Measurements from ENCODE around the gene SYNPR.

SYNPR gene

DNA sequence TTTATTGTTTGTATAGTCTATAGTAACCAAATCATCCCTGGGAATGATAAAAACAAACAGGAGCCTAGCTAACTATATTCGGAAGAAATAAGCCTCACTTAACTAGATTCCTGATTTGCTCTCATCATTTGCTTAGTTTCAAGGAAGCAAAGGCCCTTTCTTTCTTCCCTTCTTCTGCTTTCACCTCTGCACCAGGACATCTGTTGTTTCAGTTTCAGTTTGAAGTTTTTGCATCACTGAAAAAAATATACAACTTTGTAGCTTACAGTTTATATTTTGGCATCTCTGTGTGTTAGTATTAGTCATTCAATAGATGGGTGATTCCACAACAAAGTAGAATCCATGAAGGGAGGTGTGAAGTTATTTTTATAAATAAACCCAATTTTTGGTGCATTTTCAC, 260.8 kb downstream of the SYNPR start (continued):
- no peak for TF ChIP-seq PPARA (CRISPR knock-in tag; IDR thresholded peaks at IDR 0.05; ENCODE audit: borderline replicate concordance)
- no peak for TF ChIP-seq ZNF8 (CRISPR knock-in tag; IDR thresholded peaks at IDR 0.05)
- TF ChIP-seq ZFP30 (CRISPR knock-in tag; IDR thresholded peaks at IDR 0.05), result no peak
- TF ChIP-seq TSHZ2 (CRISPR knock-in tag; IDR thresholded peaks at IDR 0.05), result no peak
- TF ChIP-seq TCF4 (CRISPR knock-in tag; IDR thresholded peaks at IDR 0.05; ENCODE audit: borderline replicate concordance), result no peak
- no peak for TF ChIP-seq GLIS3 (CRISPR knock-in tag; IDR thresholded peaks at IDR 0.05)
- TF ChIP-seq ZNF565 (CRISPR knock-in tag; conservative IDR thresholded peaks at IDR 0.05; ENCODE audit: low read depth), result no peak
- no peak for TF ChIP-seq CSDC2 (CRISPR knock-in tag; IDR thresholded peaks at IDR 0.05)
- no peak for TF ChIP-seq ESRRG (CRISPR knock-in tag; IDR thresholded peaks at IDR 0.05)

DNA sequence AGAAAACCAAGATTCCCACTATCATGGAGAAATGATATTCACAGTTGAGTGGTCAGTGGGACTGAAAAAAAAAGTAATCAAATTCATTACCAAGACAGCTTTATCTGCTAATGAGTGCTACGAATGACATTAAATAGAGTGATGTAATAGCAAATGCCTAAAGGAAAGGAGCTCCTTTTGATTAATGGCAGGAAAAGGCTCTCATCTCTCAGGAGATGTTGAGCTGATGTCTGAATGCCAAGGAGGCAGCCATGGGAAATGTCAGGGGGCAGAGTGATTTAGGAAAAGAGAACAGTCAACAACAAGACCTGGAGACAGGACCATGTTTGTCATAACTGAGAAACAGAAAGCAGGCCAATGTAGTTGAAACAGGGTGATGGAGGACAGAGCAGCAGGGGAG, 277.7 kb downstream of the SYNPR start:
- TF ChIP-seq OSR1 (CRISPR knock-in tag; IDR thresholded peaks at IDR 0.05), result no peak
- TF ChIP-seq ISL1 (CRISPR knock-in tag; IDR thresholded peaks at IDR 0.05), result peak; percentile 61
- ATAC-seq, result no peak

GRCh38 chr3:63556401-63556800, 278.3 kb downstream of the SYNPR start:
- TF ChIP-seq CSDC2 (CRISPR knock-in tag; IDR thresholded peaks at IDR 0.05) (no peak), ZFP30 (CRISPR knock-in tag; IDR thresholded peaks at IDR 0.05) (no peak), CSRNP3 (CRISPR knock-in tag; IDR thresholded peaks at IDR 0.05) (no peak), ZC3H10 (CRISPR knock-in tag; IDR thresholded peaks at IDR 0.05) (no peak), ARNTL (CRISPR knock-in tag; IDR thresholded peaks at IDR 0.05; ENCODE audit: borderline replicate concordance, low read depth) (no peak), BACH2 (CRISPR knock-in tag; IDR thresholded peaks at IDR 0.05; ENCODE audit: borderline replicate concordance) (no peak), SNAI2 (CRISPR knock-in tag; IDR thresholded peaks at IDR 0.05) (no peak), ZNF565 (CRISPR knock-in tag; conservative IDR thresholded peaks at IDR 0.05; ENCODE audit: low read depth) (no peak), OSR1 (CRISPR knock-in tag; IDR thresholded peaks at IDR 0.05) (no peak), TCF4 (CRISPR knock-in tag; IDR thresholded peaks at IDR 0.05; ENCODE audit: borderline replicate concordance) (no peak), PPARA (CRISPR knock-in tag; IDR thresholded peaks at IDR 0.05; ENCODE audit: borderline replicate concordance) (no peak), ESRRG (CRISPR knock-in tag; IDR thresholded peaks at IDR 0.05) (no peak), RARB (CRISPR knock-in tag; IDR thresholded peaks at IDR 0.05) (no peak), POU6F1 (CRISPR knock-in tag; IDR thresholded peaks at IDR 0.05; ENCODE audit: borderline replicate concordance, low read depth) (no peak), ZFP3 (CRISPR knock-in tag; IDR thresholded peaks at IDR 0.05) (no peak), ZNF70 (CRISPR knock-in tag; IDR thresholded peaks at IDR 0.05) (no peak), ISL1 (CRISPR knock-in tag; IDR thresholded peaks at IDR 0.05) (no peak), TOX (CRISPR knock-in tag; IDR thresholded peaks at IDR 0.05; ENCODE audit: borderline replicate concordance) (no peak)
- ATAC-seq, result no peak

DNA sequence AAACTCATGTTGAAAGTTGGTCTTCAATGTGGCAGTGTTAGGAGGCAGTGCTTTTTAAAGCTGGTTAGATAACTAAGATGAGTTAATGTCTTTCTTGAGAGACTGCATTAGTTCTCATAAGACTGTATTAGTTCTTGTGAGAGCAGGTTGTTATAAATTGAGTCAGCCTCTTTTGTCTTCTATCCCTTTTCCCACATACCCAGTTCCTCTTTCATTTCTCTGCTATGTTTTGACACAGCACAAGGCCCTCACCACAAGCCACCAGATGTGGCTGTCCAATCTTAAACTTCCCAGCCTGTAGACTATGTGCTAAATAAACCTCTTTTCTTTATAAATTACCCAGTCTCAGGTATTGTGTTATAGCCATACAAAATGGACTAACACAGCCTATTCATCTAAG, 279.8 kb downstream of the SYNPR start:
- TF ChIP-seq ZNF565 (CRISPR knock-in tag; conservative IDR thresholded peaks at IDR 0.05; ENCODE audit: low read depth) (no peak), GLIS3 (CRISPR knock-in tag; IDR thresholded peaks at IDR 0.05) (no peak), TCF4 (CRISPR knock-in tag; IDR thresholded peaks at IDR 0.05; ENCODE audit: borderline replicate concordance) (no peak), ESRRG (CRISPR knock-in tag; IDR thresholded peaks at IDR 0.05) (no peak)
- ATAC-seq, result no peak

DNA sequence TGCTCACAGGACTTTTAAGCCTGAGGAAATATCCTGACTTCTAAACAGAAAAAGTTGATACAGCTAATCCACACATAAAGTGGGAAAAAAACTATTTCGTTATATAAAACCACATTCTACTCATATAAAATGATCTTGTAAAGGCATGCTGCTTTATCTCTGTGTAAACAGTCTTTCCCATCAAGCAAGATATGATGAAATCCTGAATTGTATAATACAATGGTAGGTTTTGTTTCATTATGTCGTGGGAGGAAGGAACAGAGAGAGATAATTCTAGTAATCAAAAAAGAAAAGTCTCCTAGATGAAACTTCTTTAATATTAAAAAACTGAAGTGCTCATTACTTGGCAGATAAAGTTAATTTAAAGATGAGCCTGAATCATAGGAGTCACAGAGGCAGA, 281.8 kb downstream of the SYNPR start:
- TF ChIP-seq RARB (CRISPR knock-in tag; IDR thresholded peaks at IDR 0.05), result no peak
- no peak for TF ChIP-seq TCF4 (CRISPR knock-in tag; IDR thresholded peaks at IDR 0.05; ENCODE audit: borderline replicate concordance)
- TF ChIP-seq PPARA (CRISPR knock-in tag; IDR thresholded peaks at IDR 0.05; ENCODE audit: borderline replicate concordance), result no peak
- TF ChIP-seq CREB5 (CRISPR knock-in tag; IDR thresholded peaks at IDR 0.05; ENCODE audit: low read depth), result no peak
- no peak for TF ChIP-seq ESRRG (CRISPR knock-in tag; IDR thresholded peaks at IDR 0.05)
- peak; percentile 50 for TF ChIP-seq ISL1 (CRISPR knock-in tag; IDR thresholded peaks at IDR 0.05)
- TF ChIP-seq ZC3H10 (CRISPR knock-in tag; IDR thresholded peaks at IDR 0.05), result no peak
- TF ChIP-seq, protein P1, sequence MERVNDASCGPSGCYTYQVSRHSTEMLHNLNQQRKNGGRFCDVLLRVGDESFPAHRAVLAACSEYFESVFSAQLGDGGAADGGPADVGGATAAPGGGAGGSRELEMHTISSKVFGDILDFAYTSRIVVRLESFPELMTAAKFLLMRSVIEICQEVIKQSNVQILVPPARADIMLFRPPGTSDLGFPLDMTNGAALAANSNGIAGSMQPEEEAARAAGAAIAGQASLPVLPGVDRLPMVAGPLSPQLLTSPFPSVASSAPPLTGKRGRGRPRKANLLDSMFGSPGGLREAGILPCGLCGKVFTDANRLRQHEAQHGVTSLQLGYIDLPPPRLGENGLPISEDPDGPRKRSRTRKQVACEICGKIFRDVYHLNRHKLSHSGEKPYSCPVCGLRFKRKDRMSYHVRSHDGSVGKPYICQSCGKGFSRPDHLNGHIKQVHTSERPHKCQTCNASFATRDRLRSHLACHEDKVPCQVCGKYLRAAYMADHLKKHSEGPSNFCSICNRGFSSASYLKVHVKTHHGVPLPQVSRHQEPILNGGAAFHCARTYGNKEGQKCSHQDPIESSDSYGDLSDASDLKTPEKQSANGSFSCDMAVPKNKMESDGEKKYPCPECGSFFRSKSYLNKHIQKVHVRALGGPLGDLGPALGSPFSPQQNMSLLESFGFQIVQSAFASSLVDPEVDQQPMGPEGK (CRISPR knock-in tag; IDR thresholded peaks at IDR 0.05; ENCODE audit: borderline replicate concordance), result no peak
- ATAC-seq, result no peak

All from SK-N-SH treated with all-trans-retinoic acid at 6 μM for 48 hours (cell line).